ENCODE measurements around the gene PCDHGC3. TPM values are rescaled to one million over a fixed set of nuclear protein-coding genes. Genes with fewer than 3 reads are reported as not detected.
A peak's percentile ranks its signal among the peaks of the same experiment; 100 is the strongest.

Gene PCDHGC3
- total RNA-seq, 2 donors from 2014 or later = not detected

GRCh38 chr5:141476132-141476911 is 556 bp downstream of the PCDHGC3 start:
- Mint-ChIP-seq H3K36me3 (ENCODE audit: insufficient read depth in 2 of 2) (peaks cover 0 to 3% of the 10 kb centered on the region in 2 donors), H3K4me3 (peak overlapping the region; percentile 91 to 94), H3K9me3 (no peaks in the 10 kb centered on the region), H3K27ac (peak overlapping the region; percentile 2), H3K4me1 (ENCODE audit: low read depth) (peaks cover 29% of the 10 kb centered on the region), H3K27me3 (ENCODE audit: low read depth) (peaks cover 52% of the 10 kb centered on the region)
- ATAC-seq (replicated peaks in 1 of 2) (peak; percentile 25 to 28), DNase-seq (peak in 1 of 2 donors; percentile 15)

- Mint-ChIP-seq H3K4me3 (peak overlapping the region; percentile 91 to 94), H3K4me1 (ENCODE audit: low read depth) (peaks cover 29% of the 10 kb centered on the region), H3K36me3 (ENCODE audit: insufficient read depth in 2 of 2) (peaks cover 0 to 3% of the 10 kb centered on the region in 2 donors), H3K9me3 (no peaks in the 10 kb centered on the region), H3K27me3 (ENCODE audit: low read depth) (peaks cover 52% of the 10 kb centered on the region), H3K27ac (no peak overlapping the region)
- DNase-seq = no peak
- ATAC-seq (replicated peaks in 1 of 2) = no peak
These were observed 1.3 kb downstream of the PCDHGC3 start for GRCh38 chr5:141477044-141477575.

DNA sequence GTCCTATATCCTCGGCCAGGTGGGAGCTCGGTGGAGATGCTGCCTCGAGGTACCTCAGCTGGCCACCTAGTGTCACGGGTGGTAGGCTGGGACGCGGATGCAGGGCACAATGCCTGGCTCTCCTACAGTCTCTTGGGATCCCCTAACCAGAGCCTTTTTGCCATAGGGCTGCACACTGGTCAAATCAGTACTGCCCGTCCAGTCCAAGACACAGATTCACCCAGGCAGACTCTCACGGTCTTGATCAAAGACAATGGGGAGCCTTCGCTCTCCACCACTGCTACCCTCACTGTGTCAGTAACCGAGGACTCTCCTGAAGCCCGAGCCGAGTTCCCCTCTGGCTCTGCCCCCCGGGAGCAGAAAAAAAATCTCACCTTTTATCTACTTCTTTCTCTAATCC is 2.0 kb downstream of the PCDHGC3 start:
- peaks cover 0 to 3% of the 10 kb centered on the region in 2 donors for H3K36me3 Mint-ChIP-seq (ENCODE audit: insufficient read depth in 2 of 2)
- peaks cover 59% of the 10 kb centered on the region for H3K27me3 Mint-ChIP-seq (ENCODE audit: low read depth)
- H3K4me3 Mint-ChIP-seq = peak overlapping the region; percentile 91 to 94
- ATAC-seq (replicated peaks in 1 of 2) (no peak), DNase-seq (no peak)
- no peak overlapping the region for H3K27ac Mint-ChIP-seq
- peaks cover 29% of the 10 kb centered on the region for H3K4me1 Mint-ChIP-seq (ENCODE audit: low read depth)
- no peaks in the 10 kb centered on the region for H3K9me3 Mint-ChIP-seq

DNA sequence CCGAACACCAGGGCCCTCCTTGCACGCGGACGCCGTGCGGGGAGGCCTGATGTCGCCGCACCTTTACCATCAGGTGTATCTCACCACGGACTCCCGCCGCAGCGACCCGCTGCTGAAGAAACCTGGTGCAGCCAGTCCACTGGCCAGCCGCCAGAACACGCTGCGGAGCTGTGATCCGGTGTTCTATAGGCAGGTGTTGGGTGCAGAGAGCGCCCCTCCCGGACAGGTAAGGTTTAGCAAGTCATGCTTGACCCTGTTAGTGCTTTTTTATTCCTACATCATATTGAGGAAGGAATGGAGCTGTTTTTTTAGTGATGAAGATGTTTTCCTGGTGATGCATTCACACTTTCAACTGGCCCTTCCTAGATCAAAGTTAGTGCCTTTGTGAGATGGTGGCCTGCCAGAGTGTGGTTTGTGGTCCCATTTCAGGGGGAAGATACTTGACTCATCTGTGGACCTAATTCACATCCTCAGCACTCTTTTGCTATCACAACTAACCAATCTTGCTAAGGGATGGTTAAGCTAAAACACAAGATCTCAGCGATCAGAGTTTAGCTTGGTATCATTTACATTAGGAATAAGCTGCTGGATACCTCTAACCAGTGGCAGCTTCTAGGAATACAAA is 2.7 kb downstream of the PCDHGC3 start:
- peak; percentile 41 to 47 for ATAC-seq (replicated peaks in 1 of 2)
- DNase-seq = peak in 1 of 2 donors; percentile 31

DNA sequence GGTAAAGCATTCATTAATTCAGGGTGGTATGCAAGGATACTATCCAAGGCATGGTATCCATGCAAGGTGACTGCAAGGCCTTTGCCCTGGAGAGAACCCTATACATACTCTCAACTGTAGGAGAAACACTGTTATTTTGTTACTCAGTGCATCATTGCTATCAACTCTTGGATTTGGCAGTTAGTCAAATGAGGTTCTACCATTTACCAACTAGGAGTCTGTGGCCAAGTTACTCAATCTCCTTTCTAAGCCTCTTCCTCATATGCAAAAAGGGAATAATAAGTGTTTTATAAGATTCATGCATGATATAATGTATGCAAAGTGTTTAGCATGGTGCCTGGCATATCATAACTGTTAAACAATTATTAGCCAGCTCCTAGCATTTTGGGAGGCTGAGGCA is 4.0 kb downstream of the PCDHGC3 start:
- H3K9me3 Mint-ChIP-seq = no peaks in the 10 kb centered on the region
- H3K4me3 Mint-ChIP-seq = no peak overlapping the region
- peaks cover 2 to 4% of the 10 kb centered on the region in 2 donors for H3K36me3 Mint-ChIP-seq (ENCODE audit: insufficient read depth in 2 of 2)
- no peak for ATAC-seq (replicated peaks in 1 of 2)
- peaks cover 76% of the 10 kb centered on the region for H3K27me3 Mint-ChIP-seq (ENCODE audit: low read depth)
- H3K27ac Mint-ChIP-seq = no peak overlapping the region
- peaks cover 35% of the 10 kb centered on the region for H3K4me1 Mint-ChIP-seq (ENCODE audit: low read depth)
- DNase-seq = no peak

More for the DNA sequence above, 2.7 kb downstream of the PCDHGC3 start:
- Mint-ChIP-seq H3K36me3 (ENCODE audit: insufficient read depth in 2 of 2) (peaks cover 2 to 4% of the 10 kb centered on the region in 2 donors), H3K4me1 (ENCODE audit: low read depth) (peaks cover 29% of the 10 kb centered on the region), H3K9me3 (no peaks in the 10 kb centered on the region), H3K27ac (no peak overlapping the region), H3K27me3 (ENCODE audit: low read depth) (peaks cover 66% of the 10 kb centered on the region), H3K4me3 (no peak overlapping the region)

DNA sequence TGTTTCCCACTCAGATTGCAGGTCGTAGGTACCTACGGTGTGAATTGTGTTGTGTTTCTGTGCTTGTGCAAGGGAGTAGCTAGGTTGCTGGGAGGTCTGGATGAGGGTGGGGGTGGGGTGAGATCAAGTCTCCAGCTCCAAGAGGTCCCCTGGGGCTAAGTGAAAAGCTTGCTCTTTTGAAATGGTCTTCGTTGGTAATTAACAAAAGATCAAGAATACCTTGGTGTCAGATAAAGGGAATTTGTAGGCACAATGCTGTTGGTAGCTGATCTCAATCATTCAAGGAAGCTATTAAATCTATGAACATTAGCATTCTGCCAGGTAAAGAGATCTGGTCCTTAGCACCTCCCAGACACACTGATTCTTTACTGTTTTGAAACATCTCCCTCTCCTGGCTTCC is 8.1 kb downstream of the PCDHGC3 start:
- H3K36me3 Mint-ChIP-seq (ENCODE audit: insufficient read depth in 2 of 2) = peaks cover 2% of the 10 kb centered on the region in 2 donors
- H3K27ac Mint-ChIP-seq = no peak overlapping the region
- ATAC-seq (replicated peaks in 1 of 2) (no peak), DNase-seq (no peak)
- no peaks in the 10 kb centered on the region for H3K9me3 Mint-ChIP-seq
- no peak overlapping the region for H3K4me3 Mint-ChIP-seq
- peaks cover 6% of the 10 kb centered on the region for H3K4me1 Mint-ChIP-seq (ENCODE audit: low read depth)
- peaks cover 69% of the 10 kb centered on the region for H3K27me3 Mint-ChIP-seq (ENCODE audit: low read depth)

DNA sequence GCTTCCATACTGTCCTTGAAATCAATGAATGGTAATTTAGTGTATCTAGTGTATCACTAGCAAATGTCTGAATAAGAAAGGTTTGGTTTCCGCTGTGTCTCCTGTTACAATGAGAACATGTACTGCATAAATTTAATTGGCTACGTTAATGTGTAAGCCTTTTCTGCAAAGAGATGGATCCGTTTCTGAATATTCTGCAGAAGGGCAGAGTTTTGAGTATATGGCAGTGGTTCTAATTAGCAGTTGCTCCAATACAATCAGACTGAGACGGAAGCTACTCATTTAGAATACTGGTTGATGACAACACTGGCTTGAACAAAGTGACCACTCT is 8.5 kb downstream of the PCDHGC3 start:
- Mint-ChIP-seq H3K4me3 (peak overlapping the region; percentile 11 to 69), H3K27ac (no peak overlapping the region), H3K4me1 (ENCODE audit: low read depth) (peaks cover 6% of the 10 kb centered on the region), H3K27me3 (ENCODE audit: low read depth) (peaks cover 72% of the 10 kb centered on the region), H3K9me3 (no peaks in the 10 kb centered on the region), H3K36me3 (ENCODE audit: insufficient read depth in 2 of 2) (peaks cover 2% of the 10 kb centered on the region in 2 donors)
- ATAC-seq (replicated peaks in 1 of 2) (no peak), DNase-seq (no peak)

GRCh38 chr5:141484641-141485311 is 9.0 kb downstream of the PCDHGC3 start, which contains the start of gene PCDHGC4:
Gene PCDHGC4 (plus strand): TSS chr5:141485030. CDS start chr5:141485174, 144 bp downstream.
- peak in 1 of 2 donors; percentile 12 for DNase-seq
- ATAC-seq (replicated peaks in 1 of 2) = peak; percentile 43 to 45
- Mint-ChIP-seq H3K4me3 (peak within 1 kb of the TSS; percentile 11 to 69), H3K27ac (no peak within 1 kb of the TSS), H3K36me3 (ENCODE audit: insufficient read depth in 2 of 2) (peaks cover 2% of the 10 kb centered on the region in 2 donors), H3K9me3 (no peaks in the 10 kb centered on the region), H3K27me3 (ENCODE audit: low read depth) (peaks cover 71% of the 10 kb centered on the region), H3K4me1 (ENCODE audit: low read depth) (peaks cover 6% of the 10 kb centered on the region)

- Mint-ChIP-seq H3K9me3 (no peaks in the 10 kb centered on the region), H3K4me1 (ENCODE audit: low read depth) (peaks cover 6% of the 10 kb centered on the region), H3K36me3 (ENCODE audit: insufficient read depth in 2 of 2) (peaks cover 2% of the 10 kb centered on the region in 2 donors), H3K27ac (no peak overlapping the region), H3K4me3 (peak overlapping the region; percentile 11 to 69), H3K27me3 (ENCODE audit: low read depth) (peaks cover 76% of the 10 kb centered on the region)
- DNase-seq = no peak
- ATAC-seq (replicated peaks in 1 of 2) = no peak
These were observed 9.7 kb downstream of the PCDHGC3 start for GRCh38 chr5:141485321-141486055.

DNA sequence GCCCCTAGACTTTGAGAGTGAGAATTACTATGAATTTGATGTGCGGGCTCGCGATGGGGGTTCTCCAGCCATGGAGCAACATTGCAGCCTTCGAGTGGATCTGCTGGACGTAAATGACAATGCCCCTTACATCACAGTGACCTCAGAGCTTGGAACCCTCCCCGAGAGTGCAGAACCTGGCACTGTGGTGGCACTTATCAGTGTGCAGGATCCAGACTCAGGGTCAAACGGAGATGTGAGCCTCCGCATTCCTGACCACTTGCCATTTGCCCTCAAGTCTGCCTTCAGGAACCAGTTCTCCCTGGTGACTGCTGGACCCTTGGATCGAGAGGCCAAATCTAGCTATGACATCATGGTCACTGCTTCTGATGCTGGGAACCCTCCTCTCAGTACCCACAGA is 10.3 kb downstream of the PCDHGC3 start:
- peaks cover 2 to 4% of the 10 kb centered on the region in 2 donors for H3K36me3 Mint-ChIP-seq (ENCODE audit: insufficient read depth in 2 of 2)
- ATAC-seq (replicated peaks in 1 of 2) (no peak), DNase-seq (no peak)
- H3K4me1 Mint-ChIP-seq (ENCODE audit: low read depth) = peaks cover 6% of the 10 kb centered on the region
- no peaks in the 10 kb centered on the region for H3K9me3 Mint-ChIP-seq
- H3K4me3 Mint-ChIP-seq = no peak overlapping the region
- peaks cover 82% of the 10 kb centered on the region for H3K27me3 Mint-ChIP-seq (ENCODE audit: low read depth)
- H3K27ac Mint-ChIP-seq = no peak overlapping the region

DNA sequence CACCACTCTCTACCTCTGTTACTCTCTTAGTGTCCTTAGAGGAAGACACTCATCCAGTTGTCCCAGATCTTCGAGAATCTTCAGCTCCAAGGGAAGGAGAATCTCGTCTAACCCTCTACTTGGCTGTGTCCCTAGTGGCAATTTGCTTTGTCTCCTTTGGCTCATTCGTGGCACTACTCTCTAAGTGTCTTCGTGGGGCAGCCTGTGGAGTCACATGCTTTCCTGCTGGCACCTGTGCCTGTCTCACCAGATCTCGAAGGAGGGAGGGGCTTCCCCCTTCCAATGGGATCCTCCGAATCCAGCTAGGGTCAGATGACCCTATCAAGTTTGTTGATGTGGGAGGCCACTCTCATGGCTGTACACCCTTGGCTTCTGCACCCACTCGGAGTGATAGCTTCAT is 11.4 kb downstream of the PCDHGC3 start:
- DNase-seq = no peak
- ATAC-seq (replicated peaks in 1 of 2) = no peak
- Mint-ChIP-seq H3K4me3 (no peak overlapping the region), H3K9me3 (no peaks in the 10 kb centered on the region), H3K36me3 (ENCODE audit: insufficient read depth in 2 of 2) (peaks cover 2 to 4% of the 10 kb centered on the region in 2 donors), H3K27ac (no peak overlapping the region), H3K27me3 (ENCODE audit: low read depth) (peaks cover 89% of the 10 kb centered on the region), H3K4me1 (ENCODE audit: low read depth) (peaks cover 8% of the 10 kb centered on the region)

Measured in activated T-cell treated with anti-CD3 and anti-CD28 coated beads, Interleukin-2, amount 50 U/mL, for 72 hours (primary cell).